SH-SY5Y (cell line): ENCODE results near the gene BRD3OS.

ENCODE experiments used
- GATA2 ChIP-seq: IDR thresholded peaks from 2 replicates; pipeline ENCODE4 v1.6.1; 2011; ENCODE audit warnings: mild to moderate bottlenecking, low read depth, low read length
- GATA3 ChIP-seq: IDR thresholded peaks from 2 replicates; pipeline ENCODE4 v1.6.1; 2011; ENCODE audit warnings: low read depth, mild to moderate bottlenecking, low read length, moderate library complexity

DNA sequence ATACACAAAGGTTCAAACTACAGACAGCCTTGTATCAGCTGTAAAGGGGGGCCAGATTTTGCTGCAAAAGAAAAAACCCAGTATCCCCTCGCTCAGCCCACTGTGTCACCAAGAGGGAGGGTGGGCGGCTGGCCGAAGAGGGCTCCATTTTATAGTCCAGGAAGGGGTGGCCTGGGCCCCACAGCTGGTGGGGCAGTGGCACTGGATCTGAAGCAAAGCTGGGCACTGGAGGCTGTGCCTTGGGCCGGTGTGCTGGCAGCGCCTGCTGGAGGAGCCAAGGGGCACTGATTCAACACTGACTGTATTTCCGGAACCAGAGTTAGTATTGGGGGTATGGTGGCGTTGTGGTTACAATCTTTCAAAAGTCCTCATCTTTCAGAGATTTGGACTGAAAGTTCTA is 33.4 kb downstream of the BRD3OS start:
- TF ChIP-seq GATA2 (no peak), GATA3 (no peak)
